ENCODE data around the gene NFKBIZ.

GRCh38 chr3:101849714-101850245 lies 466 bp downstream of the NFKBIZ start:
- TF ChIP-seq CTCF (conservative IDR thresholded peaks at IDR 0.05; ENCODE audit: low read depth, low read length): 0 out of 2 replicates have a peak, but pooled peaks have one; percentile 24
- TF ChIP-seq EZH2 (IDR thresholded peaks at IDR 0.05; ENCODE audit: low read length, unreplicated experiment): no peak

Measured in PC-3 (cell line).